ENCODE results near the gene FAM136A.
"Not testable (repeated sequence)": the region's sequence is repeated elsewhere in the genome, so short reads cannot be mapped to it uniquely, and the experiment has no call there.

FAM136A gene

GRCh38 chr2:70283500-70284191 is 18.2 kb downstream of the FAM136A start:
- Histone ChIP-seq H3K27me3 (ENCODE audit: control insufficient read depth, insufficient read depth, low read length) (no peaks in the 10 kb centered on the region), H3K4me3 (ENCODE audit: low read depth, low read length) (no peak overlapping the region), H3K9me3 (ENCODE audit: control insufficient read depth, insufficient read depth, low read length) (no peaks in the 10 kb centered on the region), H3K36me3 (ENCODE audit: control insufficient read depth, insufficient read depth, low read length) (peaks cover 25% of the 10 kb centered on the region), H3K9ac (ENCODE audit: low read depth, low read length) (no peak overlapping the region), H3K4me1 (ENCODE audit: control insufficient read depth, insufficient read depth, low read length) (no peaks in the 10 kb centered on the region)

GRCh38 chr2:70282439-70282838 is 19.4 kb downstream of the FAM136A start:
- H3K27me3 ChIP-seq (ENCODE audit: control insufficient read depth, insufficient read depth, low read length): no peaks in the 10 kb centered on the region
- H3K9ac ChIP-seq (ENCODE audit: low read depth, low read length): no peak overlapping the region
- no peak overlapping the region for H3K4me3 ChIP-seq (ENCODE audit: low read depth, low read length)
- H3K4me1 ChIP-seq (ENCODE audit: control insufficient read depth, insufficient read depth, low read length): no peaks in the 10 kb centered on the region
- H3K9me3 ChIP-seq (ENCODE audit: control insufficient read depth, insufficient read depth, low read length): no peaks in the 10 kb centered on the region
- peaks cover 16% of the 10 kb centered on the region for H3K36me3 ChIP-seq (ENCODE audit: control insufficient read depth, insufficient read depth, low read length)

- Histone ChIP-seq H3K36me3 (ENCODE audit: control insufficient read depth, insufficient read depth, low read length) (peaks cover 12% of the 10 kb centered on the region), H3K27me3 (ENCODE audit: control insufficient read depth, insufficient read depth, low read length) (no peaks in the 10 kb centered on the region), H3K9me3 (ENCODE audit: control insufficient read depth, insufficient read depth, low read length) (no peaks in the 10 kb centered on the region), H3K9ac (ENCODE audit: low read depth, low read length) (no peak overlapping the region), H3K4me1 (ENCODE audit: control insufficient read depth, insufficient read depth, low read length) (no peaks in the 10 kb centered on the region), H3K4me3 (ENCODE audit: low read depth, low read length) (no peak overlapping the region)
These were observed 21.5 kb downstream of the FAM136A start for GRCh38 chr2:70280242-70280798.

- Histone ChIP-seq H3K27me3 (ENCODE audit: control insufficient read depth, insufficient read depth, low read length) (no peaks in the 10 kb centered on the region), H3K4me3 (ENCODE audit: low read depth, low read length) (no peak overlapping the region), H3K36me3 (ENCODE audit: control insufficient read depth, insufficient read depth, low read length) (peaks cover 4% of the 10 kb centered on the region), H3K4me1 (ENCODE audit: control insufficient read depth, insufficient read depth, low read length) (no peaks in the 10 kb centered on the region), H3K9me3 (ENCODE audit: control insufficient read depth, insufficient read depth, low read length) (no peaks in the 10 kb centered on the region), H3K9ac (ENCODE audit: low read depth, low read length) (no peak overlapping the region)
These were observed 31.5 kb downstream of the FAM136A start for GRCh38 chr2:70270323-70270722.

- not testable (repeated sequence) for H3K4me1 ChIP-seq (ENCODE audit: control insufficient read depth, insufficient read depth, low read length); H3K9ac ChIP-seq (ENCODE audit: low read depth, low read length); H3K27me3 ChIP-seq (ENCODE audit: control insufficient read depth, insufficient read depth, low read length); H3K4me3 ChIP-seq (ENCODE audit: low read depth, low read length); H3K9me3 ChIP-seq (ENCODE audit: control insufficient read depth, insufficient read depth, low read length); H3K36me3 ChIP-seq (ENCODE audit: control insufficient read depth, insufficient read depth, low read length)
These were observed 32.2 kb downstream of the FAM136A start for GRCh38 chr2:70269422-70270302.

GRCh38 chr2:70266925-70267324 is 34.9 kb downstream of the FAM136A start:
- H3K27me3 ChIP-seq (ENCODE audit: control insufficient read depth, insufficient read depth, low read length); H3K9me3 ChIP-seq (ENCODE audit: control insufficient read depth, insufficient read depth, low read length); H3K4me1 ChIP-seq (ENCODE audit: control insufficient read depth, insufficient read depth, low read length); H3K36me3 ChIP-seq (ENCODE audit: control insufficient read depth, insufficient read depth, low read length); H3K9ac ChIP-seq (ENCODE audit: low read depth, low read length); H3K4me3 ChIP-seq (ENCODE audit: low read depth, low read length): not testable (repeated sequence)

GRCh38 chr2:70261501-70261900 is 40.4 kb downstream of the FAM136A start:
- H3K4me1 ChIP-seq (ENCODE audit: control insufficient read depth, insufficient read depth, low read length): no peaks in the 10 kb centered on the region
- H3K9ac ChIP-seq (ENCODE audit: low read depth, low read length): peak overlapping the region; percentile 37
- no peaks in the 10 kb centered on the region for H3K9me3 ChIP-seq (ENCODE audit: control insufficient read depth, insufficient read depth, low read length)
- H3K4me3 ChIP-seq (ENCODE audit: low read depth, low read length): no peak overlapping the region
- no peaks in the 10 kb centered on the region for H3K27me3 ChIP-seq (ENCODE audit: control insufficient read depth, insufficient read depth, low read length)
- peaks cover 2% of the 10 kb centered on the region for H3K36me3 ChIP-seq (ENCODE audit: control insufficient read depth, insufficient read depth, low read length)

- peak overlapping the region; percentile 65 for H3K9ac ChIP-seq (ENCODE audit: low read depth, low read length)
- peak overlapping the region; percentile 84 for H3K4me3 ChIP-seq (ENCODE audit: low read depth, low read length)
- peaks cover 2% of the 10 kb centered on the region for H3K36me3 ChIP-seq (ENCODE audit: control insufficient read depth, insufficient read depth, low read length)
- no peaks in the 10 kb centered on the region for H3K4me1 ChIP-seq (ENCODE audit: control insufficient read depth, insufficient read depth, low read length)
- H3K9me3 ChIP-seq (ENCODE audit: control insufficient read depth, insufficient read depth, low read length): no peaks in the 10 kb centered on the region
- H3K27me3 ChIP-seq (ENCODE audit: control insufficient read depth, insufficient read depth, low read length): no peaks in the 10 kb centered on the region
These were observed 43.4 kb downstream of the FAM136A start for GRCh38 chr2:70258532-70258875.

- Histone ChIP-seq H3K4me1 (ENCODE audit: control insufficient read depth, insufficient read depth, low read length) (no peaks in the 10 kb centered on the region), H3K4me3 (ENCODE audit: low read depth, low read length) (no peak overlapping the region), H3K9me3 (ENCODE audit: control insufficient read depth, insufficient read depth, low read length) (no peaks in the 10 kb centered on the region), H3K36me3 (ENCODE audit: control insufficient read depth, insufficient read depth, low read length) (peaks cover 2% of the 10 kb centered on the region), H3K9ac (ENCODE audit: low read depth, low read length) (no peak overlapping the region), H3K27me3 (ENCODE audit: control insufficient read depth, insufficient read depth, low read length) (no peaks in the 10 kb centered on the region)
These were observed 46.1 kb downstream of the FAM136A start for GRCh38 chr2:70255637-70256314.

- H3K36me3 ChIP-seq (ENCODE audit: control insufficient read depth, insufficient read depth, low read length): no peaks in the 10 kb centered on the region
- H3K9me3 ChIP-seq (ENCODE audit: control insufficient read depth, insufficient read depth, low read length): no peaks in the 10 kb centered on the region
- H3K4me3 ChIP-seq (ENCODE audit: low read depth, low read length): no peak overlapping the region
- peaks cover 2% of the 10 kb centered on the region for H3K4me1 ChIP-seq (ENCODE audit: control insufficient read depth, insufficient read depth, low read length)
- no peaks in the 10 kb centered on the region for H3K27me3 ChIP-seq (ENCODE audit: control insufficient read depth, insufficient read depth, low read length)
- no peak overlapping the region for H3K9ac ChIP-seq (ENCODE audit: low read depth, low read length)
These were observed 51.4 kb downstream of the FAM136A start for GRCh38 chr2:70250434-70250833.

GRCh38 chr2:70248181-70248847 is 53.6 kb downstream of the FAM136A start, which contains the start of gene TIA1:
TIA1 (minus strand) TSS chr2:70248628; CDS start chr2:70248430, 198 bp downstream.
- H3K4me3 ChIP-seq (ENCODE audit: low read depth, low read length): peak within 1 kb of the TSS; percentile 99
- peaks cover 6% of the 10 kb centered on the region for H3K4me1 ChIP-seq (ENCODE audit: control insufficient read depth, insufficient read depth, low read length)
- H3K9ac ChIP-seq (ENCODE audit: low read depth, low read length): peak within 1 kb of the TSS; percentile 100
- H3K9me3 ChIP-seq (ENCODE audit: control insufficient read depth, insufficient read depth, low read length): no peaks in the 10 kb centered on the region
- no peaks in the 10 kb centered on the region for H3K27me3 ChIP-seq (ENCODE audit: control insufficient read depth, insufficient read depth, low read length)
- H3K36me3 ChIP-seq (ENCODE audit: control insufficient read depth, insufficient read depth, low read length): no peaks in the 10 kb centered on the region

All from iPS-15b (cell line).